GM19455 (cell line): ENCODE results near the gene TMEM170A.
A peak's percentile ranks its signal among the peaks of the same experiment; 100 is the strongest.

ENCODE experiments used
- ATAC-seq: cut with Tn5 transposase; IDR thresholded peaks from one replicate; pipeline ENCODE4 v1.9.1; 2021; ENCODE audit not compliant: unreplicated experiment

The TMEM170A gene

GRCh38 chr16:75482434-75483205, 18.1 kb upstream of the TMEM170A start:
- no peak for ATAC-seq

- no peak for ATAC-seq
Measured at GRCh38 chr16:75481475-75481874, 17.0 kb upstream of the TMEM170A start.

- no peak for ATAC-seq
Measured at GRCh38 chr16:75479421-75479990, 15.0 kb upstream of the TMEM170A start.

GRCh38 chr16:75478480-75479345, 14.2 kb upstream of the TMEM170A start:
- no peak for ATAC-seq

GRCh38 chr16:75477680-75478473, 13.4 kb upstream of the TMEM170A start:
- no peak for ATAC-seq

- ATAC-seq: no peak
Measured at GRCh38 chr16:75476817-75477216, 12.3 kb upstream of the TMEM170A start.

- ATAC-seq: no peak
Measured at GRCh38 chr16:75475420-75475847, 10.9 kb upstream of the TMEM170A start.

GRCh38 chr16:75472908-75473877, 8.7 kb upstream of the TMEM170A start:
- no peak for ATAC-seq

GRCh38 chr16:75471723-75472633, 7.5 kb upstream of the TMEM170A start:
- ATAC-seq: peak; percentile 86

GRCh38 chr16:75466760-75467159, 2.3 kb upstream of the TMEM170A start:
- ATAC-seq: no peak

GRCh38 chr16:75463389-75464121, 934 bp downstream of the TMEM170A start:
- ATAC-seq: peak; percentile 22

GRCh38 chr16:75462806-75463205, 1.7 kb downstream of the TMEM170A start:
- peak; percentile 17 for ATAC-seq

- ATAC-seq: no peak
Measured at GRCh38 chr16:75461575-75461974, 2.9 kb downstream of the TMEM170A start.

GRCh38 chr16:75460446-75460845, 4.0 kb downstream of the TMEM170A start:
- no peak for ATAC-seq

- no peak for ATAC-seq
Measured at GRCh38 chr16:75459691-75460090, 4.8 kb downstream of the TMEM170A start.

GRCh38 chr16:75458439-75458838, 6.0 kb downstream of the TMEM170A start:
- no peak for ATAC-seq

GRCh38 chr16:75458029-75458428, 6.5 kb downstream of the TMEM170A start:
- ATAC-seq: no peak

GRCh38 chr16:75457485-75458021, 6.9 kb downstream of the TMEM170A start:
- ATAC-seq: no peak
